CD4-positive, alpha-beta memory T cell (primary cell): ENCODE results near the gene VWA5A. TPM values are rescaled to one million over a fixed set of nuclear protein-coding genes. Genes with fewer than 3 reads are reported as not detected.

ENCODE experiments used
- CTCF ChIA-PET: fragments of 350-600 bp; sonication (Branson Sonifier 250); formaldehyde crosslinking; loops from one replicate; lab custom pipeline; 2021; ENCODE audit warnings: inconsistent platforms; ENCODE audit not compliant: partially characterized antibody; lab: Charles Lee
- POLR2A ChIA-PET: fragments of 350-600 bp; sonication (Branson Sonifier 250); formaldehyde crosslinking; loops from one replicate; lab custom pipeline; 2021; ENCODE audit not compliant: partially characterized antibody; lab: Charles Lee
- DNase-seq, 5 donors: peaks; one replicate each; pipeline versions ENCODE4 v3.0.0 to v3.0.0-alpha.2; 2020 to 2022; ENCODE audit warnings: mixed read lengths in 1 of 5
- H3K27ac ChIP-seq: one replicate; pipeline ENCODE4 v1.7.0; 2013; ENCODE audit warnings: low read depth, low read length
- H3K27me3 ChIP-seq: 2 replicates; pipeline ENCODE4 v1.7.0; 2013; ENCODE audit warnings: mild to moderate bottlenecking, low read length, moderate library complexity; ENCODE audit not compliant: insufficient read depth
- H3K36me3 ChIP-seq: 2 replicates; pipeline ENCODE4 v1.7.0; 2013; ENCODE audit warnings: mild to moderate bottlenecking, low read length, moderate library complexity; ENCODE audit not compliant: insufficient read depth
- H3K4me1 ChIP-seq: 2 replicates; pipeline ENCODE4 v1.7.0; 2013; ENCODE audit warnings: mild to moderate bottlenecking, low read length, moderate library complexity; ENCODE audit not compliant: insufficient read depth
- H3K4me3 ChIP-seq, 2 donors: one replicate each; pipeline ENCODE4 v1.7.0; 2013; ENCODE audit warnings: low read length in 2 of 2, mild to moderate bottlenecking in 1 of 2
- H3K9me3 ChIP-seq, 2 donors: one replicate each; pipeline ENCODE4 v1.7.0; 2013; ENCODE audit warnings: low read length in 2 of 2, control low read depth in 1 of 2; ENCODE audit not compliant: control insufficient read depth in 1 of 2
- H3K27ac Mint-ChIP-seq, 7 donors: one replicate each; pipeline ENCODE4 v1.8.0; 2020 to 2021; ENCODE audit warnings: mixed read lengths in 7 of 7, mild to moderate bottlenecking in 6 of 7, inconsistent platforms in 3 of 7, moderate library complexity in 3 of 7
- H3K27me3 Mint-ChIP-seq, 2 donors: one replicate each; pipeline ENCODE4 v1.8.0; 2020 to 2021; ENCODE audit warnings: mixed read lengths in 2 of 2
- H3K36me3 Mint-ChIP-seq, 2 donors: one replicate each; pipeline ENCODE4 v1.8.0; 2020 to 2021; ENCODE audit warnings: mixed read lengths in 2 of 2, inconsistent platforms in 1 of 2, mild to moderate bottlenecking in 1 of 2
- H3K4me1 Mint-ChIP-seq, 4 donors: one replicate each; pipeline ENCODE4 v1.8.0; 2020 to 2021; ENCODE audit warnings: mixed read lengths in 4 of 4, mild to moderate bottlenecking in 1 of 4
- H3K4me3 Mint-ChIP-seq, 8 donors: one replicate each; pipeline ENCODE4 v1.8.0; 2020 to 2021; ENCODE audit warnings: mixed read lengths in 8 of 8, mild to moderate bottlenecking in 7 of 8, moderate library complexity in 6 of 8, inconsistent platforms in 3 of 8
- H3K9me3 Mint-ChIP-seq, 8 donors: one replicate each; pipeline ENCODE4 v1.8.0; 2020 to 2021; ENCODE audit warnings: mixed read lengths in 8 of 8, mild to moderate bottlenecking in 5 of 8, inconsistent platforms in 3 of 8, moderate library complexity in 1 of 8
- intact Hi-C: fragments of 100-400 bp; cut with micrococcal nuclease; formaldehyde crosslinking; loops from one replicate; pipeline ENCODE4 v1.15.1; 2023
- polyA plus RNA-seq, 2 donors: library from polyadenylated mRNA; unstranded; fragments of 300-500 nt; fragmentation: Illumina TruSeq; gene quantifications; one replicate each; pipeline ENCODE4 v1.2.3, GENCODE V29; 2021
- total RNA-seq, 2 experiments: library from RNA; stranded (reverse); gene quantifications; one replicate each; pipeline ENCODE4 v1.2.3, GENCODE V29; 2021

Gene VWA5A
- total and polyA plus RNA-seq, 4 experiments from 2014 or later: 6.4 to 12.3 (median 7.7) TPM

- Mint-ChIP-seq H3K4me3 (no peak overlapping the region), H3K9me3 (no peaks in the 10 kb centered on the region), H3K4me1 (peaks cover 5 to 9% (median 7%) of the 10 kb centered on the region in 4 donors), H3K36me3 (no peaks in the 10 kb centered on the region), H3K27ac (no peak overlapping the region), H3K27me3 (peaks cover 21 to 37% of the 10 kb centered on the region in 2 donors)
- Histone ChIP-seq H3K36me3 (no peaks in the 10 kb centered on the region), H3K27ac (no peak overlapping the region), H3K27me3 (peaks cover 8% of the 10 kb centered on the region), H3K4me1 (peaks cover 7% of the 10 kb centered on the region), H3K4me3 (no peak overlapping the region), H3K9me3 (no peaks in the 10 kb centered on the region)
- intact Hi-C loops: no loop called here
- ChIA-PET POLR2A (no interaction called here), CTCF (interaction anchor here (0.8 to 3.6 kb wide), 11 partner anchors 10 to 126 kb away, joined by 3 to 32 read pairs (median 4); no protein-coding TSS in a partner anchor)
- DNase-seq: no peak
Measured at GRCh38 chr11:124072147-124072546, 43.1 kb upstream of the VWA5A start.

DNA sequence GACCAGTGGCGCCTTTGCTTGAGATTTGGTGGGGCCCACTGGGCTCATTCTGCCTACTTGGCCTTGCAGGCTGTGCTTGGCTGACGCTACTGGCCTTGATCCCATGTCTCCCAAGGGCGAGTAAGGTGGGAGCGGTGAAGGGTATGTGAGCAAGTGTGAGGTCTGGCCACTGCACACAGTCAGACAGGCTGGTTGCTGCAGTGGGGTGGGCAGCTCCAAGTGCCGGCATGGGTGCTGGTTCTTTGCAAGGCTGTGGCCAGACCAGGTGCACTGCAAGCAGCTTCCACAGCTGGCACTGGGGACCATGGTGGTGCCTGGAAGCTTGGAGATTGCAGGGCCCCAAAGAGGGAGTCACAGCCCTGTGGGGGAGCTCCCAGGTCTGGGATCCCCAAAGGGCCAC lies 40.7 kb upstream of the VWA5A start:
- Mint-ChIP-seq H3K9me3 (no peaks in the 10 kb centered on the region), H3K27me3 (peaks cover 22 to 31% of the 10 kb centered on the region in 2 donors), H3K4me3 (peak overlapping the region in 1 of 8 donors; percentile 20), H3K27ac (peak overlapping the region in 1 of 7 donors; percentile 43), H3K36me3 (no peaks in the 10 kb centered on the region), H3K4me1 (peaks cover 4 to 13% (median 7%) of the 10 kb centered on the region in 4 donors)
- ChIA-PET CTCF (interaction anchor here (0.6 to 1.3 kb wide), 4 partner anchors 10 to 512 kb away, joined by 3 to 7 read pairs (median 5); no protein-coding TSS in a partner anchor), POLR2A (no interaction called here)
- intact Hi-C loops: no loop called here
- peaks cover 7% of the 10 kb centered on the region for H3K4me1 ChIP-seq
- H3K4me3 ChIP-seq: no peak overlapping the region
- DNase-seq: no peak
- H3K36me3 ChIP-seq: no peaks in the 10 kb centered on the region
- no peaks in the 10 kb centered on the region for H3K9me3 ChIP-seq
- no peak overlapping the region for H3K27ac ChIP-seq
- peaks cover 7% of the 10 kb centered on the region for H3K27me3 ChIP-seq

DNA sequence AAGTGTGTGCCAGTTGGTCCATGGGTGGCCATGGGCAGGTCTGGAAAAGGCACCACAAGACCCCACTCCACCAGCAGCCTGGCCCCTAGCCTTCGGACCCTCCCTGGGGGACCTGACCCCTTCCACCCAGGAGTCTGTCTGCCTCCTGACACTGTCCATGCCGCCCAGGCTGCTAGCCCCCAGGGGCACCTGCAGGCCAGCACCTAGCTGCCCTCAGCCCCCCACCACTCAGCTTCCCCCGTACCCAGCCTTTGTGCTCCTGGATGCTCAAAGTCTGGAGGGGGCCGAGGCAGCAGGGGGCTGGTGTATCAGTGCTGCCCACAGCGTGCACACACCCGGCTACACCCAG lies 39.8 kb upstream of the VWA5A start:
- peak overlapping the region in 2 of 8 donors; percentile 23 to 32 for H3K4me3 Mint-ChIP-seq
- ChIA-PET CTCF (interaction anchor here (0.9 to 1.3 kb wide), 4 partner anchors 11 to 510 kb away, joined by 4 to 7 read pairs (median 5); no protein-coding TSS in a partner anchor), POLR2A (no interaction called here)
- H3K36me3 ChIP-seq: no peaks in the 10 kb centered on the region
- intact Hi-C loops: no loop called here
- H3K27ac ChIP-seq: no peak overlapping the region
- no peak overlapping the region for H3K27ac Mint-ChIP-seq
- no peak overlapping the region for H3K4me3 ChIP-seq
- peaks cover 7% of the 10 kb centered on the region for H3K27me3 ChIP-seq
- no peaks in the 10 kb centered on the region for H3K9me3 Mint-ChIP-seq
- H3K4me1 ChIP-seq: peaks cover 7% of the 10 kb centered on the region
- peaks cover 22 to 29% of the 10 kb centered on the region in 2 donors for H3K27me3 Mint-ChIP-seq
- no peaks in the 10 kb centered on the region for H3K36me3 Mint-ChIP-seq
- H3K4me1 Mint-ChIP-seq: peaks cover 3 to 13% (median 6%) of the 10 kb centered on the region in 4 donors
- peak in 1 of 5 donors; percentile 27 for DNase-seq
- H3K9me3 ChIP-seq: no peaks in the 10 kb centered on the region

DNA sequence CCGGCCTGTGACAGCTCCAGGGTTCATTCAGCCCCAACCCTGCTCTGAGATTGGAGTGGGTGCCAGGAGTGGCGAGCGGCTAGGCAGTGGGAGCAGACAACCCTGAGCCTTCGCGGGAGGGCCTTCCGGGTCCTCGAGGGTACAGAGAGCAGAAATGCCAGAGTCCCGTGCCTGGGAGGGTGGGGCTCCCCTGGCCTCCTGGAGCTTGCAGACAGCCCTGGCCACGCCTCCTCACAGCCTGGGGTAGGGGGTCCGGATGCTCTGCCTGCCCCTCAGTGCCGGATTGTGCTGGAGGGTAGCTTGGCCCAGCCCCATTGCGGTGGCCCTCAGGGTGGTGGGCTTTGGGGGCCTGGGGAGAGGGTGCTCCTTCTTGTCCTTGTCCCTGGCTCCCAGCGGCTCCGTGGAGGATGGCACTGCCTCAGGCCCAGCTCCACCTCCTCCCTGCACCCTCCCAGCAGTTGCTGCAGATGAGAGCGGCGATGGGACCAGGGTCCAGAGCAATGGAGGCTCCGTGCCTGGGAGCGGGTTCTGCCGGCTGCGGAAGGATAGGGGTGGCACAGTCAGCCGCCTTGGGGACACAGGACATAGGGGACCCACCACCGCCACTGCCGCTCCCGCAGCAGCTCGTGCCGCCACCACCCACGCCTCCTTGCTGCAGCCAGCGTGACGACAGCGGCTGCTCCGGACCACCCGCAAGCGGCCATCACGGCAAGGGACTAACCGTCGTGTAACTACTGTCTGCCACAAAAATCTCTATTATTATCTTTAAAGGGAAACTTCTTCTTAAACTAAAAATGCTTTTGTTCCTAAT lies 39.2 kb upstream of the VWA5A start:
- Histone ChIP-seq H3K4me1 (peaks cover 7% of the 10 kb centered on the region), H3K36me3 (no peaks in the 10 kb centered on the region), H3K9me3 (no peaks in the 10 kb centered on the region), H3K4me3 (no peak overlapping the region), H3K27ac (no peak overlapping the region), H3K27me3 (peaks cover 7% of the 10 kb centered on the region)
- intact Hi-C loops: no loop called here
- DNase-seq: peak in 1 of 5 donors; percentile 33
- peak overlapping the region; percentile 47 to 73 (median 64) for H3K4me3 Mint-ChIP-seq
- H3K36me3 Mint-ChIP-seq: no peaks in the 10 kb centered on the region
- H3K4me1 Mint-ChIP-seq: peaks cover 3 to 13% (median 6%) of the 10 kb centered on the region in 4 donors
- ChIA-PET CTCF (interaction anchor here (1.3 kb wide), 1 partner anchor 119 kb away, joined by 4 read pairs; no protein-coding TSS in a partner anchor), POLR2A (interaction anchor here (0.7 kb wide), 1 partner anchor 597 kb away, joined by 3 read pairs; the partner anchor contains the start of genes SIAE and SPA17)
- H3K27ac Mint-ChIP-seq: no peak overlapping the region
- H3K27me3 Mint-ChIP-seq: peaks cover 22 to 27% of the 10 kb centered on the region in 2 donors
- no peaks in the 10 kb centered on the region for H3K9me3 Mint-ChIP-seq

DNA sequence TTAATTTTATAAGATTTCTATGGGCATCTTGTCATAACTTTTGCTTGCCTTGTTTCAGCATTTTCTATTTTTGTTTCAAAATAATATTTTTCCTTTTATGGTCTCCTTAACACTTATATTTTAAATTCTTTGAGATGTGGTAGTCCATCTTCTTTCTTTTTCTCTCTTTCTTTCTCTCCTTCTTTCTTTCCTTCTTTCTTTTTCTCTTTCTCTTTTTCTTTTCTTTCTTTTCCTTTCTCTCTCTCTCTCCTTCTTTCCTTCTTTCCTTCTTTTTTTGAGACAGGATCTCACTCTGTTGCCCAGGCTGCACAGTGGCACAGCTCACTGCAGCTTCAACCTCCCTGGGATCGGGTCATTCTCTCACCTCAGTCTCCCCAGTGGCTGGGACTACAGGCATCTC lies 38.0 kb upstream of the VWA5A start:
- H3K27me3 Mint-ChIP-seq: peaks cover 25 to 26% of the 10 kb centered on the region in 2 donors
- DNase-seq: no peak
- Histone ChIP-seq H3K27me3 (peaks cover 2% of the 10 kb centered on the region), H3K27ac (no peak overlapping the region), H3K9me3 (no peaks in the 10 kb centered on the region), H3K4me1 (peaks cover 7% of the 10 kb centered on the region), H3K36me3 (no peaks in the 10 kb centered on the region), H3K4me3 (no peak overlapping the region)
- CTCF ChIA-PET: no interaction called here
- no peak overlapping the region for H3K27ac Mint-ChIP-seq
- peak overlapping the region in 1 of 8 donors; percentile 26 for H3K4me3 Mint-ChIP-seq
- H3K36me3 Mint-ChIP-seq: no peaks in the 10 kb centered on the region
- POLR2A ChIA-PET: no interaction called here
- H3K4me1 Mint-ChIP-seq: peaks cover 3 to 13% (median 5%) of the 10 kb centered on the region in 4 donors
- no peaks in the 10 kb centered on the region for H3K9me3 Mint-ChIP-seq
- intact Hi-C loops: no loop called here

DNA sequence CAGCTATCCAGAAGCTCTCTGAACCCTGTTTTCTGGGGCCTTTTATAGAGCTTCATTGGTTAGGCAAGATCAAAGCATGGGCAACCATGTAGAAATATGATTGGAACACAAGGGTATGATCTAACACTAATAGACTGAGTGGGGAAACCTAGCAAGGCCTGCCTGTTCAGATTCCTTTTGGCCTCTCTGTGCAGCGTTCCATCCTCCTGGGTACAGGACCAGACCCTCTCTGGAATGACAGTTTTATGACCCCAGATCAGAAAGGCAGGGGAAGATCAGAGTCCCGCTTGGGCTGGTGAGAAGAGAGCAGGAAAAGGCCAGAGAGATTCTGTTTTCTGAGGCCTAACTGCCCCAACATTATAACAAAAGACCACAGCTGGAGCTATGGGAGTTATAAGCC lies 36.7 kb upstream of the VWA5A start:
- Mint-ChIP-seq H3K27ac (no peak overlapping the region), H3K36me3 (no peaks in the 10 kb centered on the region), H3K4me1 (peaks cover 3 to 13% (median 5%) of the 10 kb centered on the region in 4 donors), H3K27me3 (peaks cover 30% of the 10 kb centered on the region in 2 donors), H3K4me3 (no peak overlapping the region), H3K9me3 (no peaks in the 10 kb centered on the region)
- POLR2A ChIA-PET: no interaction called here
- Histone ChIP-seq H3K4me1 (peaks cover 7% of the 10 kb centered on the region), H3K9me3 (no peaks in the 10 kb centered on the region), H3K27ac (no peak overlapping the region), H3K4me3 (no peak overlapping the region), H3K27me3 (peaks cover 2% of the 10 kb centered on the region), H3K36me3 (no peaks in the 10 kb centered on the region)
- intact Hi-C loops: no loop called here
- CTCF ChIA-PET: interaction anchor here (0.7 to 1.6 kb wide), 2 partner anchors 9 to 49 kb away, joined by 3 to 4 read pairs; no protein-coding TSS in a partner anchor
- DNase-seq: no peak

GRCh38 chr11:124079631-124080326 lies 35.5 kb upstream of the VWA5A start:
- ChIA-PET CTCF (interaction anchor here (1.6 to 1.7 kb wide), 2 partner anchors 8 to 10 kb away, joined by 4 to 5 read pairs; no protein-coding TSS in a partner anchor), POLR2A (no interaction called here)
- Histone ChIP-seq H3K4me1 (peaks cover 7% of the 10 kb centered on the region), H3K36me3 (no peaks in the 10 kb centered on the region), H3K27ac (no peak overlapping the region), H3K9me3 (no peaks in the 10 kb centered on the region), H3K27me3 (peaks cover 2% of the 10 kb centered on the region), H3K4me3 (no peak overlapping the region)
- H3K27me3 Mint-ChIP-seq: peaks cover 27 to 30% of the 10 kb centered on the region in 2 donors
- peaks cover 3 to 13% (median 5%) of the 10 kb centered on the region in 4 donors for H3K4me1 Mint-ChIP-seq
- H3K27ac Mint-ChIP-seq: no peak overlapping the region
- intact Hi-C loops: no loop called here
- no peak overlapping the region for H3K4me3 Mint-ChIP-seq
- DNase-seq: no peak
- no peaks in the 10 kb centered on the region for H3K9me3 Mint-ChIP-seq
- no peaks in the 10 kb centered on the region for H3K36me3 Mint-ChIP-seq
